Measurements from ENCODE around the gene HERC2.
"Not testable (repeated sequence)": the region's sequence is repeated elsewhere in the genome, so short reads cannot be mapped to it uniquely, and the experiment has no call there.

The HERC2 gene

GRCh38 chr15:28227303-28227702 lies 94.7 kb downstream of the HERC2 start:
- not testable (repeated sequence) for FAIRE-seq; DNase-seq (ENCODE audit: low spot score)

GRCh38 chr15:28222612-28223011 lies 99.4 kb downstream of the HERC2 start:
- not testable (repeated sequence) for FAIRE-seq; DNase-seq (ENCODE audit: low spot score)

GRCh38 chr15:28221696-28222095 lies 100.3 kb downstream of the HERC2 start:
- not testable (repeated sequence) for DNase-seq (ENCODE audit: low spot score); FAIRE-seq

GRCh38 chr15:28219116-28219515 lies 102.9 kb downstream of the HERC2 start:
- FAIRE-seq (no peak), DNase-seq (ENCODE audit: low spot score) (no peak)

- FAIRE-seq; DNase-seq (ENCODE audit: low spot score): not testable (repeated sequence)
Observed at GRCh38 chr15:28216946-28217546, 104.9 kb downstream of the HERC2 start.

GRCh38 chr15:28215521-28215920 lies 106.5 kb downstream of the HERC2 start:
- FAIRE-seq = not testable (repeated sequence)

GRCh38 chr15:28214006-28214790 lies 107.8 kb downstream of the HERC2 start:
- FAIRE-seq; DNase-seq (ENCODE audit: low spot score): not testable (repeated sequence)

More at GRCh38 chr15:28215521-28215920, 106.5 kb downstream of the HERC2 start:
- not testable (repeated sequence) for DNase-seq (ENCODE audit: low spot score)

GRCh38 chr15:28213393-28213792 lies 108.6 kb downstream of the HERC2 start:
- not testable (repeated sequence) for FAIRE-seq; DNase-seq (ENCODE audit: low spot score)

GRCh38 chr15:28208583-28208982 lies 113.4 kb downstream of the HERC2 start:
- FAIRE-seq = no peak
- no peak for DNase-seq (ENCODE audit: low spot score)

GRCh38 chr15:28205640-28206039 lies 116.3 kb downstream of the HERC2 start:
- FAIRE-seq; DNase-seq (ENCODE audit: low spot score): not testable (repeated sequence)

- not testable (repeated sequence) for DNase-seq (ENCODE audit: low spot score); FAIRE-seq
Observed at GRCh38 chr15:28203055-28203828, 118.7 kb downstream of the HERC2 start.

- not testable (repeated sequence) for DNase-seq (ENCODE audit: low spot score); FAIRE-seq
Observed at GRCh38 chr15:28202124-28202523, 119.9 kb downstream of the HERC2 start.

GRCh38 chr15:28198215-28198614 lies 123.8 kb downstream of the HERC2 start:
- not testable (repeated sequence) for FAIRE-seq; DNase-seq (ENCODE audit: low spot score)

GRCh38 chr15:28197694-28198093 lies 124.3 kb downstream of the HERC2 start:
- not testable (repeated sequence) for FAIRE-seq; DNase-seq (ENCODE audit: low spot score)

GRCh38 chr15:28196581-28196980 lies 125.4 kb downstream of the HERC2 start:
- not testable (repeated sequence) for DNase-seq (ENCODE audit: low spot score); FAIRE-seq

- FAIRE-seq = no peak
- DNase-seq (ENCODE audit: low spot score) = no peak
Observed at GRCh38 chr15:28192772-28193171, 129.2 kb downstream of the HERC2 start.

- FAIRE-seq = no peak
Observed at GRCh38 chr15:28191832-28192231, 130.1 kb downstream of the HERC2 start.

GRCh38 chr15:28190391-28191174 lies 131.4 kb downstream of the HERC2 start:
- DNase-seq (ENCODE audit: low spot score) (no peak), FAIRE-seq (no peak)

More at GRCh38 chr15:28191832-28192231, 130.1 kb downstream of the HERC2 start:
- peak; percentile 7 for DNase-seq (ENCODE audit: low spot score)

- no peak for DNase-seq (ENCODE audit: low spot score)
- no peak for FAIRE-seq
Observed at GRCh38 chr15:28185148-28185895, 136.7 kb downstream of the HERC2 start.

- FAIRE-seq (no peak), DNase-seq (ENCODE audit: low spot score) (no peak)
Observed at GRCh38 chr15:28184166-28184565, 137.8 kb downstream of the HERC2 start.
